ENCODE measurements around the gene PRR12. TPM values are rescaled to one million over a fixed set of nuclear protein-coding genes. Genes with fewer than 3 reads are reported as not detected.

The PRR12 gene
- total and polyA plus RNA-seq, 2 donors (not counting 1 experiment from before 2014, with no cell fraction given) = 0.40 to 2.1 TPM

DNA sequence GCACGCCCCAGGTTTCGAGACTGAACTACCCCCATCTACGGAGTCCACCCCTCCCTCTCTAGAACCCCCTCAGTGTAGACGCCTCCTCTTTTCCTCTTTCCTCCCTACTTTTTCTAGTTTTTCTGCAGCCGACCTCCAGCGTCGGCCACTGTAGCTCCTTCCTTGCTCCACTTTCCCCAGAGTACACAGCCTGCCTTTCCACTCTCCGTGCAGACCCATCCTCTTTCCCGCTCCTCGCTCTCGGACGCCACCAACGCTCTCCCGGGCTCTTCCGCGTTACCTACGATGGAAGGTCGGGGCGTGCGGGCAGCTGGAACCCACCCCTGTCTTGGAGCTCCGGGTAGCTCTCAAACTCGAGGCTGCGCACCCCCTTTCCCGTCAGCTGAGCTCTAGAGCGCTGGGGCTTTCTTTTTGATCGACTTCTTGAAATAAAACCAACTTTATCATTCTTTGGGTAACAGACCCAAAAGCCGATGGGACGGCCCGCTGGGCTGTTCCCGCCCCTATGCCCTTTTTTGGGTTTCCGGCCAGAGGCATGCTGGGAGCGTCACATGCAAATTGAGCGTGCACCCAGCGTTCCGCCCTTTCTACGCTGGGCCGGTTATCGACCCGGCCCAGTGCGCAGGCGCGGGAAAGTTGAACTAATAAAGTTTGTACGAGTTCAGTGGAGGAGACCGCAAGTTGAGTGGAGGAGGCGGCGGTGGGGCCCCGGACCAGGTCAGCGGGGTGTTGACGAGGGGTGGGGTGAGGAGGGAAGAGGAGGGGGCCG is 74.6 kb downstream of the PRR12 start, which contains the start of the genes BCL2L12 and IRF3:
Gene BCL2L12, plus strand, starts transcription at position 583 of the 769 bp plus-strand sequence. CDS start 760 bp downstream, outside the sequence.
Gene IRF3, minus strand, starts transcription at position 507 of the 769 bp plus-strand sequence. CDS start 1,019 bp downstream, outside the sequence.
- peak within 1 kb of the TSS; percentile 77 to 99 (median 90) for H3K4me3 ChIP-seq (replicated peaks in 1 of 4; ENCODE audit: control extremely low read depth in 1 of 4, insufficient read depth in 1 of 4, low read depth in 3 of 4, low read length in 4 of 4)
- H3K36me3 ChIP-seq (ENCODE audit: control insufficient read depth, insufficient read depth, low read length) = peaks cover 10% of the 10 kb centered on the region
- H3K9ac ChIP-seq (ENCODE audit: insufficient read depth, low read length) = peak within 1 kb of the TSS; percentile 77
- H3K27ac ChIP-seq (ENCODE audit: insufficient read depth, low read length) = peak within 1 kb of the TSS; percentile 89
- peak; percentile 90 to 96 for DNase-seq (ENCODE audit: low read depth in 2 of 2)
- no peaks in the 10 kb centered on the region for H3K27me3 ChIP-seq (ENCODE audit: control insufficient read depth, insufficient read depth, low read length)
- H3K9me3 ChIP-seq (ENCODE audit: control insufficient read depth, insufficient read depth, low read depth, low read length) = no peaks in the 10 kb centered on the region
- peak within 1 kb of the TSS; percentile 86 for H2AFZ ChIP-seq (ENCODE audit: low read length)
- H4K20me1 ChIP-seq (ENCODE audit: control insufficient read depth, extremely low read depth, insufficient read depth, low read length) = no peaks in the 10 kb centered on the region
- peaks cover 16% of the 10 kb centered on the region for H3K79me2 ChIP-seq (ENCODE audit: control insufficient read depth, insufficient read depth, low read length)
- peak within 1 kb of the TSS; percentile 99 for H3K4me2 ChIP-seq (ENCODE audit: extremely low read depth, insufficient read depth, low read length)
- no peak for TF ChIP-seq EZH2 (IDR thresholded peaks at IDR 0.05; ENCODE audit: low read length, missing control alignments)
- TF ChIP-seq, protein P1, sequence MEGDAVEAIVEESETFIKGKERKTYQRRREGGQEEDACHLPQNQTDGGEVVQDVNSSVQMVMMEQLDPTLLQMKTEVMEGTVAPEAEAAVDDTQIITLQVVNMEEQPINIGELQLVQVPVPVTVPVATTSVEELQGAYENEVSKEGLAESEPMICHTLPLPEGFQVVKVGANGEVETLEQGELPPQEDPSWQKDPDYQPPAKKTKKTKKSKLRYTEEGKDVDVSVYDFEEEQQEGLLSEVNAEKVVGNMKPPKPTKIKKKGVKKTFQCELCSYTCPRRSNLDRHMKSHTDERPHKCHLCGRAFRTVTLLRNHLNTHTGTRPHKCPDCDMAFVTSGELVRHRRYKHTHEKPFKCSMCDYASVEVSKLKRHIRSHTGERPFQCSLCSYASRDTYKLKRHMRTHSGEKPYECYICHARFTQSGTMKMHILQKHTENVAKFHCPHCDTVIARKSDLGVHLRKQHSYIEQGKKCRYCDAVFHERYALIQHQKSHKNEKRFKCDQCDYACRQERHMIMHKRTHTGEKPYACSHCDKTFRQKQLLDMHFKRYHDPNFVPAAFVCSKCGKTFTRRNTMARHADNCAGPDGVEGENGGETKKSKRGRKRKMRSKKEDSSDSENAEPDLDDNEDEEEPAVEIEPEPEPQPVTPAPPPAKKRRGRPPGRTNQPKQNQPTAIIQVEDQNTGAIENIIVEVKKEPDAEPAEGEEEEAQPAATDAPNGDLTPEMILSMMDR (conservative IDR thresholded peaks at IDR 0.05 in 1 of 2, IDR thresholded peaks at IDR 0.05 in 1 of 2; ENCODE audit: low read depth in 1 of 2, low read length in 2 of 2) = no peak
- H3K4me1 ChIP-seq (ENCODE audit: control insufficient read depth, extremely low read depth, insufficient read depth, low read length) = peaks cover 5% of the 10 kb centered on the region

DNA sequence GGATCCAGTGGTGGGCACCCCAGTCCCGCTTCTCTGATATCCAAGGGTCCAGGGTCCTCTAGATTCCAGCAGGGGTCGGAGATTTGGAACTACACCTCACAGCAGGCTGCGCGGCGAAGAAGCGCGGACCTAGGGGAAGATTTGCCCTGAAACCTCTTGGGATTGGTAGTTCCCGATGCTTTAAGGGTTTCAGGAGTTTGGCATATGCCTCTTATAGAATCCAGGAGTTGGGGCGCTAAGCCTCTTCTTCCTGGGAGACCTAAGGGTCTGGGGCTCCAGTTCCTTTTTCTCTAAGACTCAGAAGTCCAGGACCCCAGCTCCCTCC is 75.1 kb downstream of the PRR12 start:
- no peaks in the 10 kb centered on the region for H3K27me3 ChIP-seq (ENCODE audit: control insufficient read depth, insufficient read depth, low read length)
- H3K9ac ChIP-seq (ENCODE audit: insufficient read depth, low read length) = peak overlapping the region; percentile 66
- H3K27ac ChIP-seq (ENCODE audit: insufficient read depth, low read length) = peak overlapping the region; percentile 89
- DNase-seq (ENCODE audit: low read depth in 2 of 2) = peak in 1 of 2 donors; percentile 39
- H4K20me1 ChIP-seq (ENCODE audit: control insufficient read depth, extremely low read depth, insufficient read depth, low read length) = no peaks in the 10 kb centered on the region
- peak overlapping the region; percentile 26 for H2AFZ ChIP-seq (ENCODE audit: low read length)
- peaks cover 16% of the 10 kb centered on the region for H3K79me2 ChIP-seq (ENCODE audit: control insufficient read depth, insufficient read depth, low read length)
- peaks cover 10% of the 10 kb centered on the region for H3K36me3 ChIP-seq (ENCODE audit: control insufficient read depth, insufficient read depth, low read length)
- TF ChIP-seq, protein P1 (conservative IDR thresholded peaks at IDR 0.05 in 1 of 2, IDR thresholded peaks at IDR 0.05 in 1 of 2; ENCODE audit: low read depth in 1 of 2, low read length in 2 of 2) = peak in 1 of 2 donors; percentile 2
- TF ChIP-seq EZH2 (IDR thresholded peaks at IDR 0.05; ENCODE audit: low read length, missing control alignments) = no peak
- no peaks in the 10 kb centered on the region for H3K9me3 ChIP-seq (ENCODE audit: control insufficient read depth, insufficient read depth, low read depth, low read length)
- peak overlapping the region; percentile 77 to 99 (median 90) for H3K4me3 ChIP-seq (replicated peaks in 1 of 4; ENCODE audit: control extremely low read depth in 1 of 4, insufficient read depth in 1 of 4, low read depth in 3 of 4, low read length in 4 of 4)
- H3K4me2 ChIP-seq (ENCODE audit: extremely low read depth, insufficient read depth, low read length) = peak overlapping the region; percentile 99
- H3K4me1 ChIP-seq (ENCODE audit: control insufficient read depth, extremely low read depth, insufficient read depth, low read length) = peaks cover 5% of the 10 kb centered on the region

DNA sequence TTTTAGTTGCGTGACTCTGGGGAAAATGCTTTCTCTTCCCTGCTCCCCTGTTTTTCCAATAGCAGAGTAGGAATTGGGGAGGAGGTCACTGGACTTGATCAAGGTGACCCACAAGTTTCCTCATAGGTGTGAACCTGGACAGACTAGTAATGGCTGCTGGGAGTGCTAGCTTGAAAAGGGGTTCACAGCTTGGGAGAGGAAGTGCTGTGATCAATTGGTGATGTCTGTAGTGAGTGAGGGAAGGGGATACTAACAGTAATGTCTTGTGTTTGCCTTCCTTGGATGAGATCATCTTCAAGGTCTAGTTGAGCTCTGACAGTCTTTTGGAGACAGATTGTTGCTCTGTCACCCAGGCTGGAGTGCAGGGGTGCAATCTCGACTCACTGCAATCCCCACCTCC is 76.5 kb downstream of the PRR12 start:
- H3K9me3 ChIP-seq (ENCODE audit: control insufficient read depth, insufficient read depth, low read depth, low read length) = no peaks in the 10 kb centered on the region
- peak overlapping the region; percentile 27 for H3K4me2 ChIP-seq (ENCODE audit: extremely low read depth, insufficient read depth, low read length)
- H3K27me3 ChIP-seq (ENCODE audit: control insufficient read depth, insufficient read depth, low read length) = no peaks in the 10 kb centered on the region
- no peak overlapping the region for H3K27ac ChIP-seq (ENCODE audit: insufficient read depth, low read length)
- DNase-seq (ENCODE audit: low read depth in 2 of 2) = no peak
- H3K79me2 ChIP-seq (ENCODE audit: control insufficient read depth, insufficient read depth, low read length) = peaks cover 16% of the 10 kb centered on the region
- peaks cover 3% of the 10 kb centered on the region for H3K36me3 ChIP-seq (ENCODE audit: control insufficient read depth, insufficient read depth, low read length)
- H3K4me1 ChIP-seq (ENCODE audit: control insufficient read depth, extremely low read depth, insufficient read depth, low read length) = peaks cover 7% of the 10 kb centered on the region
- no peaks in the 10 kb centered on the region for H4K20me1 ChIP-seq (ENCODE audit: control insufficient read depth, extremely low read depth, insufficient read depth, low read length)
- H2AFZ ChIP-seq (ENCODE audit: low read length) = no peak overlapping the region
- no peak overlapping the region for H3K4me3 ChIP-seq (replicated peaks in 1 of 4; ENCODE audit: control extremely low read depth in 1 of 4, insufficient read depth in 1 of 4, low read depth in 3 of 4, low read length in 4 of 4)
- no peak overlapping the region for H3K9ac ChIP-seq (ENCODE audit: insufficient read depth, low read length)
- no peak for TF ChIP-seq EZH2 (IDR thresholded peaks at IDR 0.05; ENCODE audit: low read length, missing control alignments)
- TF ChIP-seq, protein P1 (conservative IDR thresholded peaks at IDR 0.05 in 1 of 2, IDR thresholded peaks at IDR 0.05 in 1 of 2; ENCODE audit: low read depth in 1 of 2, low read length in 2 of 2) = no peak
